ENCODE data around the gene PTPN13. TPM values are rescaled to one million over a fixed set of nuclear protein-coding genes. Genes with fewer than 3 reads are reported as not detected.

The PTPN13 gene
- total RNA-seq, 8 experiments from 2014 or later = 4.2 to 68.0 (median 25.1) TPM

DNA sequence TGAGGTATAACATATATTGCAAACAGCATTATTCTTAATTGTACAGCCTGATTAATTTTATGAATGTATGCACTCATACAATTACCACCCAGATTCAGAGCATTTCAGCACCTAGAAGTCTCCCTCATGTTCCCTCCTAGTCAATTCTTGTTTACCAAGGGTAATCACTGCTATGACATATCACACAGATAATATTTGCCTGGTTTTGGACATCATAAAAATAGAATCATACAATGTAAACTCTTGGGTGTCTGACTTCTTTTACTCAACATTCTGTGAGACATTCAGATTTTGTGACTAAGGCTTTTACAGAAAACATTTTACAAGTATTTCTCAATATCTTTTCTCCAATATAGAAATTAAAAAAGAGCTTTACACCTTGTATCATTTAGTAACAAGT is 66.9 kb downstream of the PTPN13 start:
- no peaks in the 10 kb centered on the region for H3K4me1 ChIP-seq (replicated peaks in 1 of 2)
- no peak for ATAC-seq (replicated peaks in 6 of 8)
- H3K27ac ChIP-seq = no peak overlapping the region
- no peak overlapping the region for H3K4me3 ChIP-seq
- in situ Hi-C loops (cut with MboI; ENCODE audit: low pct_unique_long_range_greater_than_20kb in 2 of 9, low sequenced_read_pairs in 9 of 9, unreplicated experiment in 9 of 9) = no loop called here

DNA sequence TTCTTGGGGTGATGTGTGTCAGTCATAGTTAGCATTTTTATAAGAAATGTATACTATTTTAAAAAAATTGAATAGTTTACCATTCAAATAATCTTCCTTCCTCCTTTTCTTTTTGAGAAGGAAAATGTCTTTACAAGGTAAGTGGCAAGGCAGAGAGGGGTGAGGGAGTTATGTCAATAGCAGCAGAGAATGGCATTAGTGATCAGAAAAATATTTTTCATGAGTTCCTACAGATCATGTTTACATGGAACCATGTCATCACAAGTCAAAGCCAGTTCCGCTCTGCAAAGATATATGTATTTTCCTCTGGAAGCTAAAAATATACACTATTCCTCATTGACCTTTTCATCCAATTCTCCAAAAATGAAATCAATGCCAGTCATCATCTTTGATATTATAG is 67.3 kb downstream of the PTPN13 start:
- no peak for ATAC-seq (replicated peaks in 6 of 8)
- Histone ChIP-seq H3K4me3 (no peak overlapping the region), H3K4me1 (replicated peaks in 1 of 2) (no peaks in the 10 kb centered on the region), H3K27ac (no peak overlapping the region)
- WGBS, 10 experiments = 86 to 100% (median 100%) methylated on average over 1 of the region's 1 CpG; no CpG with 5 or more reads in 2 of the 10 experiments
- in situ Hi-C loops (cut with MboI; ENCODE audit: low pct_unique_long_range_greater_than_20kb in 2 of 9, low sequenced_read_pairs in 9 of 9, unreplicated experiment in 9 of 9) = no loop called here

DNA sequence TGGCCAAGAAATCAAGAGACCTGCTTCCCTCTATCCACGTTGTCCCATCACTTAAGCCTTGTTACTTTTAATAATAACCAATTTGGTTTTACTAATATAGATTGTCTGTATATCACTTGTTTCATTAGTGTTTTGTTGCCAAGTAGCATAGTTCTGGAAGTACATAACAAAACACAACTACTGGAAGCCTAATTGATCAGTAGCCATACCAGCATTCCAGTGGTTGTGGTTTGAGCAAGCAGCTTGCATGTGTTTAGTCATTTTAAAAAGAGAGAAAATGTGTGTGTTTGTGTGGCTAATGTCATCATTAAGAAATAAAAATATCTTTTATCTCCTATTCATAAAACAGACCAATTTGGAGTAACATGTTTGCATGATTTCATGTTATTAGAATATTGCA is 70.8 kb downstream of the PTPN13 start:
- H3K4me1 ChIP-seq (replicated peaks in 1 of 2) = no peaks in the 10 kb centered on the region
- in situ Hi-C loops (cut with MboI; ENCODE audit: low pct_unique_long_range_greater_than_20kb in 2 of 9, low sequenced_read_pairs in 9 of 9, unreplicated experiment in 9 of 9) = no loop called here
- ATAC-seq (replicated peaks in 6 of 8) = peak in 2 of 8 experiments; percentile 24 to 48
- H3K27ac ChIP-seq = no peak overlapping the region
- WGBS, 10 experiments = 75 to 100% (median 75%) methylated on average over 1 of the region's 1 CpG; no CpG with 5 or more reads in 5 of the 10 experiments
- H3K4me3 ChIP-seq = no peak overlapping the region

- WGBS, 10 experiments = 40 to 100% (median 100%) methylated on average over 1 of the region's 1 CpG; no CpG with 5 or more reads in 4 of the 10 experiments
- no peak for ATAC-seq (replicated peaks in 6 of 8)
- Histone ChIP-seq H3K27ac (no peak overlapping the region), H3K4me1 (replicated peaks in 1 of 2) (no peaks in the 10 kb centered on the region), H3K4me3 (no peak overlapping the region)
- in situ Hi-C loops (cut with MboI; ENCODE audit: low pct_unique_long_range_greater_than_20kb in 2 of 9, low sequenced_read_pairs in 9 of 9, unreplicated experiment in 9 of 9) = no loop called here
Observed at GRCh38 chr4:86670298-86670697, 76.2 kb downstream of the PTPN13 start.

DNA sequence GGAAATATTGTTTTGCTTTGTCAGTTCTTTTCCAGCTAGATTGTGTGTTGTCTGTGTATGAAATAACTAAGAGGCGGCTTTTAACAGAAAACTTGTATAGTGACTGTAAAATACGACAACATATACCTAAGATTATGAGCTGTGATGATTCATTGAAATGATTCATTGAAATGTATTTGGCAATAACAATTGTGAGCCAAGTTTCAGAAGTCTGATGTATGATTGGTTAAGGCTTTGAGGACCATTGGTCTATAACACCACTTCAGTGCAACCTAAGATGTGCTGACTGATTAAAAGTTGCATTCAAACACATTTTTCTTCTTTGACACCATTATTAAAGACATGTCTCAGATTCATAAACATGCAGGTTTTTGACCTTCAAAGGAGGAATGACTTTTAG is 76.6 kb downstream of the PTPN13 start:
- Histone ChIP-seq H3K4me1 (replicated peaks in 1 of 2) (no peaks in the 10 kb centered on the region), H3K27ac (no peak overlapping the region), H3K4me3 (no peak overlapping the region)
- ATAC-seq (replicated peaks in 6 of 8) = peak in 1 of 8 experiments; percentile 47
- 58 to 100% (median 100%) methylated on average over 1 to 2 of the region's 2 CpGs; no CpG with 5 or more reads in 3 of the 10 experiments for WGBS, 10 experiments
- in situ Hi-C loops (cut with MboI; ENCODE audit: low pct_unique_long_range_greater_than_20kb in 2 of 9, low sequenced_read_pairs in 9 of 9, unreplicated experiment in 9 of 9) = no loop called here

DNA sequence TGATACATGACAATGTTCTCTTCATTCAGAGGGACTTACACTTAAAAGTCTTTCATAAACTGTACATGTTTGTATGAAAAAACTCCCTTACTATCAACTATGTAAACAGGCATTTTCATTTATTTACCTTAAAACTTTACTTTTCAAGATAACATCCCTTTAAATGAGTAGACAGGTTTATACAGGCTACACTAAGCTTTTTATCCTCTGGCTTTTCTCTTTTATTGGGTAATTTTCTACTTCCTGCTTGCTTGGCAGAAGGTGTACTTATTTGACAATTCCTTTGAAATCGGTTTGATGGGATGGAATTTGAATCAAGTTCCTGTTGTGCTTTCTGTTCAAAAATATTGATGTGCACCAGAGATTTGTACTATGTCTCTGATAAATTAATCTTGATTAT is 81.4 kb downstream of the PTPN13 start:
- no peak overlapping the region for H3K4me3 ChIP-seq
- H3K27ac ChIP-seq = no peak overlapping the region
- H3K4me1 ChIP-seq (replicated peaks in 1 of 2) = no peaks in the 10 kb centered on the region
- no peak for ATAC-seq (replicated peaks in 6 of 8)
- 44 to 100% (median 90%) methylated on average over 1 of the region's 1 CpG; no CpG with 5 or more reads in 1 of the 10 experiments for WGBS, 10 experiments
- in situ Hi-C loops (cut with MboI; ENCODE audit: low pct_unique_long_range_greater_than_20kb in 2 of 9, low sequenced_read_pairs in 9 of 9, unreplicated experiment in 9 of 9) = no loop called here

DNA sequence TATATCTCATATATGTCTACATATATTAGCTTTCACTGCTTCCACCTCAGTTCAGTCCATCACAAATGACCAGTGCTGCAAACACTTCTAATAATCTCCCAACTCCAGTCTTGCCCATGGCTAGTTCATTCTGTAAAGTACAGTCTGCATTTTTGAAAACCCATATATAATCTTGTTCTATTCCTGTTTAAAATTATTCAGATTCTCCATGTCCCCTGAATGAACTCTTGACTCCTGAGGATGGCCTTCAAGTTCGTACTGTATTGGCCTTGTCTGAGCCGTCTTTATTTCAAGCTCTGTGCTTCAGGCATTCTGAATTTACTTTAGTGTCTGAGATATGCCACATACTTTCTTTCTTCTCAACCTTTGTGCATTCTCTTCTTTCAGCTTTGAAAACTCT is 84.7 kb downstream of the PTPN13 start:
- in situ Hi-C loops (cut with MboI; ENCODE audit: low pct_unique_long_range_greater_than_20kb in 2 of 9, low sequenced_read_pairs in 9 of 9, unreplicated experiment in 9 of 9) = no loop called here
- ATAC-seq (replicated peaks in 6 of 8) = peak in 2 of 8 experiments; percentile 47 to 91
- Histone ChIP-seq H3K27ac (no peak overlapping the region), H3K4me1 (replicated peaks in 1 of 2) (no peaks in the 10 kb centered on the region), H3K4me3 (no peak overlapping the region)
- 0 to 95% (median 84%) methylated on average over 1 to 2 of the region's 2 CpGs; no CpG with 5 or more reads in 1 of the 10 experiments for WGBS, 10 experiments

DNA sequence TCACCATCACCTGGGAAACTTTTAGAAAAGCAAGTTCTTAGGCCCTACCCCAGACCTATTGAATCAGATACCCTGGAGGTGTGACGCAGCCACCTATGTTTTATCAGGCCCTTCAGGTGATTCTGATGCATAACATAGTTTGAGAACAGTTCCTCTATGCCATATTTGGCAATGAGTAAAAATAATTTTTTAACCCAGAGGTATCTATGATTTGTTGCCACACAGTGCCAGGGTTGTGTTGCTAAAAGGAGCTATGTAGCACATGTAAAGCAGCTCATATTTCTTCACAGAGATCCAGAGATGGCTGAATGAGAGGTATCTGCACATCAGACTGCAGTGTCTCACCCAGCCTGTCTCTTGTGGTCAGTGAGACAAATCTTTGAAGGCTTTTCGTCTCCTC is 85.3 kb downstream of the PTPN13 start:
- 83 to 100% (median 100%) methylated on average over 1 to 2 of the region's 2 CpGs; no CpG with 5 or more reads in 3 of the 10 experiments for WGBS, 10 experiments
- no peak overlapping the region for H3K4me3 ChIP-seq

GRCh38 chr4:86683167-86683566 is 89.1 kb downstream of the PTPN13 start:
- in situ Hi-C loops (cut with MboI; ENCODE audit: low pct_unique_long_range_greater_than_20kb in 2 of 9, low sequenced_read_pairs in 9 of 9, unreplicated experiment in 9 of 9) = no loop called here
- no peaks in the 10 kb centered on the region for H3K4me1 ChIP-seq (replicated peaks in 1 of 2)
- H3K4me3 ChIP-seq = no peak overlapping the region
- no peak overlapping the region for H3K27ac ChIP-seq
- 86 to 100% (median 98%) methylated on average over 1 to 2 of the region's 2 CpGs; no CpG with 5 or more reads in 4 of the 10 experiments for WGBS, 10 experiments
- no peak for ATAC-seq (replicated peaks in 6 of 8)

More for the DNA sequence above, 85.3 kb downstream of the PTPN13 start:
- H3K4me1 ChIP-seq (replicated peaks in 1 of 2) = no peaks in the 10 kb centered on the region
- no peak overlapping the region for H3K27ac ChIP-seq
- in situ Hi-C loops (cut with MboI; ENCODE audit: low pct_unique_long_range_greater_than_20kb in 2 of 9, low sequenced_read_pairs in 9 of 9, unreplicated experiment in 9 of 9) = no loop called here
- ATAC-seq (replicated peaks in 6 of 8) = peak in 1 of 8 experiments; percentile 42

- Histone ChIP-seq H3K4me3 (no peak overlapping the region), H3K4me1 (replicated peaks in 1 of 2) (no peaks in the 10 kb centered on the region), H3K27ac (no peak overlapping the region)
- no peak for ATAC-seq (replicated peaks in 6 of 8)
- WGBS, 10 experiments = 60 to 100% (median 100%) methylated on average over 1 to 2 of the region's 2 CpGs; no CpG with 5 or more reads in 1 of the 10 experiments
- in situ Hi-C loops (cut with MboI; ENCODE audit: low pct_unique_long_range_greater_than_20kb in 2 of 9, low sequenced_read_pairs in 9 of 9, unreplicated experiment in 9 of 9) = no loop called here
Observed at GRCh38 chr4:86683983-86684382, 89.9 kb downstream of the PTPN13 start.

DNA sequence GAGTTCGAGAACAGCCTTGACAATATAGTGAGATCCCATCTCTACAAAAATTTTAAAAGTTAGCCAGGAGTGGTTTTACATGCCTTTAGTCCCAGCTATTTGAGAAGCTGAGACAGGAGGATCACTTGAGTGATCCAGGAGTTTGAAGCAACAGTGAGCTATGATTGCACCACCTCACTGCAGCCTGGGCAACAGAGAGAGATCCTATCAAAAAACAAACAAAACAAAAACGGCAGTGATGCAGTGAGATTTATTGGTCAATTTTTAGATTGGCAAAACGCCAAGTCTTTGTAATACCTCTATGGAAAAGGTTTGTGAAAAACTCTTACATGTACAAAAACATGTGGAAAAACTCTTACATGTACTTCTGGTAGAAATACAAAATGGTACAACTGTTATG is 91.3 kb downstream of the PTPN13 start:
- ATAC-seq (replicated peaks in 6 of 8) = no peak
- Histone ChIP-seq H3K4me3 (no peak overlapping the region), H3K27ac (no peak overlapping the region), H3K4me1 (replicated peaks in 1 of 2) (no peaks in the 10 kb centered on the region)
- WGBS, 10 experiments = 11 to 100% (median 88%) methylated on average over 1 to 3 of the region's 3 CpGs
- in situ Hi-C loops (cut with MboI; ENCODE audit: low pct_unique_long_range_greater_than_20kb in 2 of 9, low sequenced_read_pairs in 9 of 9, unreplicated experiment in 9 of 9) = no loop called here

DNA sequence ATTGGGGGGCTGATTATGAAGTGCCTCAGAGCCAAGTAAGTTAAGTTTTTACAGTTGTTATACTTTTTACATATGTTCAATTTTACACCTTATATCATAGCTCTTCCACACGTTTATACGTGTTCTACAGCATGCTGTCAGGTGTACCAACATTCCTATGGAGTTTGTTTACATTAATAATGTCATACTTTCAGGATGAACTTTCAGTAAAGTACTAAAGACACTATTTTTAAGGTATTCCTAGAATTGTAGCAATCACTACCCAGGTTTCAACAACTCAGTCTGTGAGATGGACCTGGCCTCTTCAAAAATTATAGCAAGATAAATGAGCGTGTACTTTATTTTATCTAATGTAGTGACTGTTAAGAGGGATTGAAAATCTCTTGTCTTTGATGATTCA is 92.6 kb downstream of the PTPN13 start:
- H3K27ac ChIP-seq = no peak overlapping the region
- ATAC-seq (replicated peaks in 6 of 8) = no peak
- WGBS, 10 experiments = 43 to 100% (median 88%) methylated on average over 1 to 3 of the region's 3 CpGs
- no peak overlapping the region for H3K4me3 ChIP-seq
- in situ Hi-C loops (cut with MboI; ENCODE audit: low pct_unique_long_range_greater_than_20kb in 2 of 9, low sequenced_read_pairs in 9 of 9, unreplicated experiment in 9 of 9) = no loop called here
- no peaks in the 10 kb centered on the region for H3K4me1 ChIP-seq (replicated peaks in 1 of 2)

DNA sequence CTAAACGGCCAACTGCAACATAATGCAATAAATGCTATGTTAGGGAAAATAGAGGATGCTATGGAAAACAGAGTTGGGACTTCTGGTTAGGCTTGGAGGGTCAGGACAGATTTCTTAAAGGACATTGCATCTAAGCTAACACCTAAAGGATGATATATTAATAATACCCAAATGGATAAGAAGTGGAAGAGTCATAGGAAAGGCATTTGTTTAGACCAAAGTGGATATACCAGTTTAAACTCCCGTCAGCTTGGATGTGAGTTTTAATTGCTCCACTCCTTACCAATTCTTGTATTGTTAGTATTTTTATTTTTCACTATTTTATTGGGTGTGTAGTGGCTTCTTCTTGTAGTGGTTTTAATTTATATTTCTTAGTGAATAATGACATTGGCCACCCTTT is 93.9 kb downstream of the PTPN13 start:
- 68 to 96% (median 88%) methylated on average over 2 of the region's 2 CpGs; no CpG with 5 or more reads in 3 of the 10 experiments for WGBS, 10 experiments
- no peak overlapping the region for H3K4me3 ChIP-seq
- in situ Hi-C loops (cut with MboI; ENCODE audit: low pct_unique_long_range_greater_than_20kb in 2 of 9, low sequenced_read_pairs in 9 of 9, unreplicated experiment in 9 of 9) = no loop called here
- no peak for ATAC-seq (replicated peaks in 6 of 8)
- no peaks in the 10 kb centered on the region for H3K4me1 ChIP-seq (replicated peaks in 1 of 2)
- H3K27ac ChIP-seq = no peak overlapping the region

GRCh38 chr4:86704601-86705000 is 110.5 kb downstream of the PTPN13 start:
- ATAC-seq (replicated peaks in 6 of 8) = no peak
- 90 to 100% (median 99%) methylated on average over 2 to 3 of the region's 3 CpGs for WGBS, 10 experiments
- in situ Hi-C loops (cut with MboI; ENCODE audit: low pct_unique_long_range_greater_than_20kb in 2 of 9, low sequenced_read_pairs in 9 of 9, unreplicated experiment in 9 of 9) = no loop called here
- no peaks in the 10 kb centered on the region for H3K4me1 ChIP-seq (replicated peaks in 1 of 2)
- H3K27ac ChIP-seq = no peak overlapping the region
- H3K4me3 ChIP-seq = no peak overlapping the region

Measured in motor neuron (in vitro differentiated cells).